Epithelial cell of proximal tubule (primary cell): ENCODE results near the gene CUL2. TPM values are rescaled to one million over a fixed set of nuclear protein-coding genes. Genes with fewer than 3 reads are reported as not detected.
"Not testable (repeated sequence)": the region's sequence is repeated elsewhere in the genome, so short reads cannot be mapped to it uniquely, and the experiment has no call there.

Experiments used
- DNase-seq: peaks from one replicate; pipeline ENCODE4 v3.0.0-alpha.2; 2011; ENCODE audit warnings: low read depth
- H3K4me3 ChIP-seq: 2 replicates; pipeline ENCODE4 v1.5.1; 2011; ENCODE audit warnings: low read depth, mild to moderate bottlenecking, low read length
- total RNA-seq: library from RNA; depleted of rRNA; stranded (reverse); fragments of >200 nt; gene quantifications from 2 replicates; pipeline ENCODE4 v1.2.3, GENCODE V29; 2015
- TF ChIP-seq, protein P1 (sequence below): conservative IDR thresholded peaks from 2 replicates; pipeline ENCODE4 v1.5.1; 2012; ENCODE audit warnings: low read depth, mild to moderate bottlenecking, low read length

The CUL2 gene
- total RNA-seq, 1 donor from 2014 or later: 24.8 TPM

DNA sequence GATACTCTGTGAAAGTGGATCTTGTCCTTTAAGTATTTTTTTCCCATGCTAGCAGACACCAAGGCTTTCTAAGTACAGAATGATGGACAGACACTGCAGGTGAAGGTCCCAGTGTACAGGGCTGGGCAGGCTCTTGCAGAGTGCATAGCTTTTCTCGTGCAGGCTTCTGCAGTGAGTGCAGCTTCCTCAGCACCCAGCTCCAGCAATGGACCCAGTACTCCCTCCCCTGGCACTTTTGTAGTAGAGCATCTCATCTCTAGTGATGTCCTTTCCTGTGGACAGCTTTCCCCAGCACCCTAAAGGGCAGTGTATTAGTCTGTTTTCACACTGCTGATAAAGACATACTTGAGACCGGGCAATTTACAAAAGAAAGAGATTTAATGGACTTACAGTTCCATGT lies 104.3 kb downstream of the CUL2 start:
- no peak overlapping the region for H3K4me3 ChIP-seq
- DNase-seq: no peak

DNA sequence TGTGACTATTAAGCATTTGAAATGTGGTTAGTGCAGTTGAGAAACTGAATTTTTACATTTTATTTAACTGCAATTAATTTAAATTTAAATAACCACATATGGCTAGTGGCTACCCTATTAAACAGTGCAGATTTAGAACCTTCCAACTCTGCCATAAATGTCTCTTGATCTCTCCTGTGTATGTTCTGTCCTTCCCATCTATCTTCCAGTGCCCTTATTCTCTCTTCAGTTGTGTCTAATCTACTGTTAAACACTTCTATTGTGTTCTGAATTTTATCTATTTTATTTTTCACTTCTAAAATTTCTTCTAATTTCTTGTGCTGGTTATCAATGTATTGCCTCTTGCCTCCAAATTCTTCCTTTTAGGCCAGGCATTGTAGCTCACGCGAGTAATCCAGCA lies 105.0 kb downstream of the CUL2 start:
- no peak overlapping the region for H3K4me3 ChIP-seq
- TF ChIP-seq, protein P1, sequence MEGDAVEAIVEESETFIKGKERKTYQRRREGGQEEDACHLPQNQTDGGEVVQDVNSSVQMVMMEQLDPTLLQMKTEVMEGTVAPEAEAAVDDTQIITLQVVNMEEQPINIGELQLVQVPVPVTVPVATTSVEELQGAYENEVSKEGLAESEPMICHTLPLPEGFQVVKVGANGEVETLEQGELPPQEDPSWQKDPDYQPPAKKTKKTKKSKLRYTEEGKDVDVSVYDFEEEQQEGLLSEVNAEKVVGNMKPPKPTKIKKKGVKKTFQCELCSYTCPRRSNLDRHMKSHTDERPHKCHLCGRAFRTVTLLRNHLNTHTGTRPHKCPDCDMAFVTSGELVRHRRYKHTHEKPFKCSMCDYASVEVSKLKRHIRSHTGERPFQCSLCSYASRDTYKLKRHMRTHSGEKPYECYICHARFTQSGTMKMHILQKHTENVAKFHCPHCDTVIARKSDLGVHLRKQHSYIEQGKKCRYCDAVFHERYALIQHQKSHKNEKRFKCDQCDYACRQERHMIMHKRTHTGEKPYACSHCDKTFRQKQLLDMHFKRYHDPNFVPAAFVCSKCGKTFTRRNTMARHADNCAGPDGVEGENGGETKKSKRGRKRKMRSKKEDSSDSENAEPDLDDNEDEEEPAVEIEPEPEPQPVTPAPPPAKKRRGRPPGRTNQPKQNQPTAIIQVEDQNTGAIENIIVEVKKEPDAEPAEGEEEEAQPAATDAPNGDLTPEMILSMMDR: no peak
- no peak for DNase-seq

More for the DNA sequence above, 104.3 kb downstream of the CUL2 start:
- TF ChIP-seq, protein P1: peak; percentile 37

DNA sequence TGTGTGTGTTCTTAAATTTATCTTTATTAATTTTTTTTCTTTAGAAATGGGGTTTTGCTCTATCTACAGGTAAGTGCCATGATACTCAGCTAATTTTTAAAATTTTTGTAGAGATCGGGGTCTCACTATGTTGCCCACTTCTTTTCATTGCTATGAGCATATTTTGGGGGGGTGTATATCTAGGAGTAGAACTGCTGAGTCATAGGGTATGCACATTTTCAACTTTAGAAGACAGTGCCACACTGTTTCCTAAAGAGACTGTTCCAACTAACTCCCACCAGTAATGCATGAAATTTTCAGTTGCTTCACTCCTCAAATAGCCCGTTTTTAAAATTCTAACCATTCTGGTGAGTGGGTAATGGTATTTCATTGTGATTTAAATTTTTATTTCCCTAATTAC lies 108.3 kb downstream of the CUL2 start:
- TF ChIP-seq, protein P1: no peak
- no peak overlapping the region for H3K4me3 ChIP-seq
- no peak for DNase-seq

DNA sequence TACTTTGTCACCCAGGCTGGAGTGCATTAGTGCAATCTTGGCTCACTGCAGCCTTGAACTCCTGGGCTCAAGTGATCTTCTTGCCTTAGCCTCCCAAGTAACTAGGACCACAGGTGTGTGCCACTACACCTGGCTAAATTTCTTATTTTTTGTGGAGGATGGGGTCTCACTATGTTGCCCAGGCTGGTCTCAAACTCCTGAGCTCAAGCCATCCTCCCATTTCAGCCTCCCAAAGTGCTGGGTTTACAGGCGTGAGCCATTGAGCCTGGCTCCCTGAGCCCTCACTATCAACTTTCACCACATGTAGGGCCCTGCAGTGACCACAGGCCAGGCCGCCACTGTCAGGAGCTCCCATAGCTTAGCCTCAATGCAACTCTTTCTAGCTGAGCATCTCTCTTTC lies 110.2 kb downstream of the CUL2 start:
- DNase-seq: no peak
- TF ChIP-seq, protein P1: no peak
- H3K4me3 ChIP-seq: no peak overlapping the region

DNA sequence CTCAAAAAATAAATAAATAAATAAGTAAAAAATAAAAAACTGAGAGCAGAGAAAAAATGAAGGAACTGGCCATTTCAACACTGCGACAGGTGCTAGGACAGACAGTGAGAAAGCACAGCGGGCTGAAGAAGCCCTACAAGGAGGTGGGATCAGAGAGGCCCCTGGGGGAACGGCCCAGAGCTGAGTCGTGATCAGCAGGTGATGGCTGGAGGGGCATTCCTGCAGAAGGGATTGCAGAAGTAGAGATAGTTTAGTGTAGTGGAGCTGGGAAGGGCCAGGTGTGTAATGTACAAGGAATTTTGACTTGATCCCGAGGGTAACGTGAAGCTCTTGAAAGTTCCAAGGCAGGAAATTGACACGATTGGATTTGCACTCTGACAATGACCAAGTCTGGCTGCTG lies 112.1 kb downstream of the CUL2 start:
- no peak for DNase-seq
- H3K4me3 ChIP-seq: no peak overlapping the region
- TF ChIP-seq, protein P1: no peak

DNA sequence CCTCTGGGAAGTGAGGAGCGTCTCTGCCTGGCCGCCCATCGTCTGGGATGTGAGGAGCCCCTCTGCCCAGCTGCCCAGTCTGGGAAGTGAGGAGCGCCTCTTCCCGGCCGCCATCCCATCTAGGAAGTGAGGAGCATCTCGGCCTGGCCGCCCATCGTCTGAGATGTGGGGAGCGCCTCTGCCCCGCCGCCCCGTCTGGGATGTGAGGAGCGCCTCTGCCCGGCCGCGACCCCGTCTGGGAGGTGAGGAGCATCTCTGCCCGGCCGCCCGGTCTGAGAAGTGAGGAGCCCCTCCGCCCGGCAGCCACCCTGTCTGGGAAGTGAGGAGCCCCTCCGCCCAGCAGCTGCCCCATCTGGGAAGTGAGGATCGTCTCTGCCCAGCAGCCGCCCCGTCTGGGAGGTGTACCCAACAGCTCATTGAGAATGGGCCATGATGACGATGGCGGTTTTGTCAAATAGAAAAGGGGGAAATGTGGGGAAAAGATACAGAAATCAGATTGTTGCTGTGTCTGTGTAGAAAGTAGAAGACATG lies 113.7 kb downstream of the CUL2 start:
- DNase-seq, H3K4me3 ChIP-seq: not testable (repeated sequence)

DNA sequence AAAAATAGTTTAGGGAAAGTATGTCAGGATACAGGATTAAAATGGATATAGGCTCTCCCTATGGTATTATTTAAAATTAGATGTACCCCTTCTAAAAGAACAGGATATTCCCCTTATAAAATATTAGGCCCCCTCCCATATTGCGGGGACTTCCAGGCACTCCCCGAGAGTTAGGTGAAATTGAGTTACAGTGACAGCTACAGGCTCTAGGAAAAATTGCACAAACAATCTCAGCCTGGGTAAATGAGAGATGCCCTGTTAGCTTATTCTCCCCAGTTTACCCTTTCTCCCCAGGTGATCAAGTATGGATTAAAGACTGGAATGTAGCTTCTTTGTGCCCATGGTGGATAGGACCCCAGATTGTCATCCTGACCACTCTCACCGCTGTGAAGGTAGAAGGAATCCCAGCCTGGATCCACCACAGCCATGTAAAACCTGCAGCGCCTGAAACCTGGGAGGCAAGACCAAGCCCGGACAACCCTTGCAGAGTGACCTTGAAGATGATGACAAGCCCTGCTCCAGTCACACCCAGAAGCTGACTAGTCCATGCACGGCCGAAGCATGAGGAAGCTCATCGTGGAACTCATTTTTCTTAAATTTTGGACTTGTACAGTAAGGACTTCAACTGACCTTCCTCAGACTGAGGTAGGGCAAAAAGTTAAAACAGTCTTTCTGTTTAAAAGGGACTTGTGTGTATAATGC lies 115.6 kb downstream of the CUL2 start:
- not testable (repeated sequence) for H3K4me3 ChIP-seq, DNase-seq

DNA sequence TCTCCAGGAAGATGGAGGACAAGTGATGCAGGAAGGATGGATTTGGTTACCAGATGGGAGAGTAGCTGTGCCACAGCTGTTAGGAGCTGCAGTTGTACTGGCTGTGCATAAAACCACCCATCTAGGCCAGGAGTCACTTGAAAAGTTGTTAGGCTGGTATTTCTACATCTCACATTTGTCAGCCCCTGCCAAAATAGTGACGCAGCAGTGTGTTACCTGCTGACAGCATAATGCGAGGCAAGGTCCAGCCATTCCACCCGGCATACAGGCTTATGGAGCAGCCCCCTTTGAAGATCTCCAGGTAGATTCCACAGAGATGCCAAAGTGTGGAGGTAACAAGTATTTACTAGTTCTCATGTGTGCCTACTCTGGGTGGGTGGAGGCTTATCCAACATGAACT lies 116.4 kb downstream of the CUL2 start:
- not testable (repeated sequence) for DNase-seq, H3K4me3 ChIP-seq

DNA sequence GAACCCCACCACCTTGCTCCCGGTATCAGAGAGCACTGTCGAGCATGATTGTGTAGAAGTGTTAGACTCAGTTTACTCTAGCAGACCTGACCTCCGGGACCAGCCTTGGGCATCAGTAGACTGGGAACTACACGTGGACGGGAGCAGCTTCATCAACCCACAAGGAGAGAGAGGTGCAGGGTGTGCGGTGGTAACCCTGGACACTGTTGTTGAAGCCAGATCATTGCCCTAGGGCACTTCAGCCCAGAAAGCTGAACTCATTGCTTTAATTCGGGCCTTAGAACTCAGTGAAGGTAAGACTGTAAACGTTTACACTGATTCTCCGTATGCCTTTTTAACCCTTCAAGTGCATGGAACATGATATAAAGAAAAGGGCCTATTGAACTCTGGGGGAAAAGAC lies 117.0 kb downstream of the CUL2 start:
- not testable (repeated sequence) for H3K4me3 ChIP-seq, DNase-seq

DNA sequence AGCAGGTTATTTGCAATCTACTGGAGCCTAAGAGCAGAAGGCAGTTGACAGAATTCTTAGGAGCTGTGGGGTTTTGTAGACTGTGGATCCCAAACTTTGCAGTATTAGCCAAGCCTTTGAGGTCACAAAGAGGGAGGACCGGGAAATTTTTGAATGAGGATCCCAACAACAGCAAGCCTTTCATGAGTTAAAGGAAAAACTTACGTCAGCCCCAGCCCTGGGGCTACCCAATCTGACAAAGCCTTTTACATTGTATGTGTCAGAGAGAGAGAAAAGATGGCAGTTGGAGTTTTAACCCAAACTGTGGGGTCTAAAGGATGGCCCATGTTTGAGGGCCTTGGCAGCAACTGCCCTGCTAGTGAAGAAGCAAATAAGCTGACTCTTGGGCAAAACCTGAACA lies 117.5 kb downstream of the CUL2 start:
- H3K4me3 ChIP-seq, DNase-seq: not testable (repeated sequence)

DNA sequence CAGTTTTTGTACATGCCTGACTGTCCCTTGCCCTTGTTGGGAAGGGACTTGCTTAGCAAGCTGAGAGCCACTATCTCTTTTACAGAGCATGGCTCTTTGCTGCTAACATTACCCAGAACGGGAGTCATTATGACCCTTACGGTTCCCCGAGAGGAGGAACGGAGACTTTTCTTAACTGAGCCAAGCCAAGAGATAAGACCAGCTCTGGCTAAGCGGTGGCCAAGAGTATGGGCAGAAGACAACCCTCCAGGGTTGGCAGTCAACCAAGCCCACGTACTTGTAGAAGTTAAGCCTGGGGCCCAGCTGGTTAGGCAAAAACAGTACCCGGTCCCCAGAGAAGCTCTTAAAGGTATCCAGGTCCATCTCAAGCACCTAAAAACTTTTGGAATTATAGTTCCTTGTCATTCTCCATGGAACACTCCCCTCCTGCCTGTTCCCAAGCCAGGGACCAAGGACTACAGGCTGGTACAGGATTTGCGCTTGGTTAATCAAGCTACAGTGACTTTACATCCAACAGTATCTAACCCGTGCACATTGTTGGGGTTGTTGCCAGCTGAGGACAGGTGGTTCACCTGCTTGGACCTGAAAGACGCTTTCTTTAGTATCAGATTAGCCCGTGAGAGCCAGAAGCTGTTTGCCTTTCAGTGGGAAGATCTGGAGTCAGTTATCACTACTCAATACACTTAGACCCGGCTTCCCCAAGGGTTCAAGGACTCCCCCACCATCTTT lies 118.4 kb downstream of the CUL2 start:
- DNase-seq, H3K4me3 ChIP-seq: not testable (repeated sequence)
